HL-60 (cell line): ENCODE data around the gene ARHGAP21.

Experiments
- DNase-seq, 2 experiments: peaks; one replicate each; pipeline ENCODE4 v3.0.0-alpha.2; 2010 to 2020; ENCODE audit warnings: low read depth in 1 of 2, low spot score in 1 of 2
- H3K27ac ChIP-seq: fragments of 250-450 bp; sonication (Bioruptor Pico); replicated peaks from 2 replicates; pipeline ENCODE4 v1.5.1; 2020; ENCODE audit warnings: mild to moderate bottlenecking, moderate library complexity
- H3K27me3 ChIP-seq: fragments of 250-450 bp; sonication (Bioruptor Pico); 2 replicates; pipeline ENCODE4 v1.5.1; 2021; ENCODE audit warnings: mild to moderate bottlenecking, moderate library complexity; ENCODE audit not compliant: insufficient read depth, poor library complexity, severe bottlenecking
- H3K4me3 ChIP-seq: replicated peaks from 2 replicates; pipeline ENCODE4 v1.5.1; 2011; ENCODE audit warnings: mild to moderate bottlenecking, control low read depth, low read length; ENCODE audit not compliant: insufficient read depth
- GABPA ChIP-seq: IDR thresholded peaks from 2 replicates; pipeline ENCODE4 v1.6.1; 2012; ENCODE audit warnings: low read depth
- POLR2AphosphoS5 ChIP-seq: IDR thresholded peaks from 2 replicates; pipeline ENCODE4 v1.6.1; 2012; ENCODE audit warnings: low read depth
- SPI1 ChIP-seq: IDR thresholded peaks from 2 replicates; pipeline ENCODE4 v1.6.1; 2012; ENCODE audit warnings: low read depth, mild to moderate bottlenecking, borderline replicate concordance
- TF ChIP-seq, protein P1 (sequence below): IDR thresholded peaks from one replicate; pipeline ENCODE4 v1.5.1; 2011; ENCODE audit warnings: low read length, control low read depth, inconsistent platforms; ENCODE audit not compliant: insufficient read depth
- TF ChIP-seq, protein P2 (sequence below): IDR thresholded peaks from 2 replicates; pipeline ENCODE4 v1.6.1; 2012; ENCODE audit warnings: low read depth; ENCODE audit not compliant: insufficient replicate concordance

Gene ARHGAP21

DNA sequence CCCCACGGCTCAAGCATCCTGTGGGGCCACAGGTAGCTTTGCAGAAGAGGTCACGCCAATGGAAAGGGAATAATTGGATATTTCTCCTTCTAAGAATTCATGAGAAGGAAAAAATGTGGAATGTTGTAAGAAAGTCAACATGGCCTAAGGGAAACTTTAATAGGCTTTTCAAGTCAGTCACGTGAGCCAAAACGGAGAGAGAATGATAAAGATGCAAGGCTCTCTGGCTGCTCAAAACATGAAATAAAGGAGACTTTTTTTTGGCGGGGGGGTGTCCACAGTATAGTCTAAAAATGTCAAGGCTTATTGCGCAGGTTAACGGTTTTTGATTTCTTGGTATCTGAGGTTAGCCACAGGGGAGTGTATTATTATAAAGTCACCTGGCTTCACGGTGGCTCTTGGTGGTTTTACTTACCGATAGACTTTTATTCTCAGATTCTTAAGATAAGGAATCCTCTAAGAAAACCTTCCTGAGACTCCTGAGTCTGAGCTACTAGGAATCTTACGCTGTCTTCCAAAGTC, 148.1 kb downstream of the ARHGAP21 start:
- Histone ChIP-seq H3K27me3 (no peaks in the 10 kb centered on the region), H3K4me3 (no peak overlapping the region), H3K27ac (no peak overlapping the region)
- no peak for DNase-seq
- TF ChIP-seq, protein P1, sequence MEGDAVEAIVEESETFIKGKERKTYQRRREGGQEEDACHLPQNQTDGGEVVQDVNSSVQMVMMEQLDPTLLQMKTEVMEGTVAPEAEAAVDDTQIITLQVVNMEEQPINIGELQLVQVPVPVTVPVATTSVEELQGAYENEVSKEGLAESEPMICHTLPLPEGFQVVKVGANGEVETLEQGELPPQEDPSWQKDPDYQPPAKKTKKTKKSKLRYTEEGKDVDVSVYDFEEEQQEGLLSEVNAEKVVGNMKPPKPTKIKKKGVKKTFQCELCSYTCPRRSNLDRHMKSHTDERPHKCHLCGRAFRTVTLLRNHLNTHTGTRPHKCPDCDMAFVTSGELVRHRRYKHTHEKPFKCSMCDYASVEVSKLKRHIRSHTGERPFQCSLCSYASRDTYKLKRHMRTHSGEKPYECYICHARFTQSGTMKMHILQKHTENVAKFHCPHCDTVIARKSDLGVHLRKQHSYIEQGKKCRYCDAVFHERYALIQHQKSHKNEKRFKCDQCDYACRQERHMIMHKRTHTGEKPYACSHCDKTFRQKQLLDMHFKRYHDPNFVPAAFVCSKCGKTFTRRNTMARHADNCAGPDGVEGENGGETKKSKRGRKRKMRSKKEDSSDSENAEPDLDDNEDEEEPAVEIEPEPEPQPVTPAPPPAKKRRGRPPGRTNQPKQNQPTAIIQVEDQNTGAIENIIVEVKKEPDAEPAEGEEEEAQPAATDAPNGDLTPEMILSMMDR: no peak
- TF ChIP-seq SPI1 (no peak), POLR2AphosphoS5 (no peak), GABPA (no peak)
- TF ChIP-seq, protein P2, sequence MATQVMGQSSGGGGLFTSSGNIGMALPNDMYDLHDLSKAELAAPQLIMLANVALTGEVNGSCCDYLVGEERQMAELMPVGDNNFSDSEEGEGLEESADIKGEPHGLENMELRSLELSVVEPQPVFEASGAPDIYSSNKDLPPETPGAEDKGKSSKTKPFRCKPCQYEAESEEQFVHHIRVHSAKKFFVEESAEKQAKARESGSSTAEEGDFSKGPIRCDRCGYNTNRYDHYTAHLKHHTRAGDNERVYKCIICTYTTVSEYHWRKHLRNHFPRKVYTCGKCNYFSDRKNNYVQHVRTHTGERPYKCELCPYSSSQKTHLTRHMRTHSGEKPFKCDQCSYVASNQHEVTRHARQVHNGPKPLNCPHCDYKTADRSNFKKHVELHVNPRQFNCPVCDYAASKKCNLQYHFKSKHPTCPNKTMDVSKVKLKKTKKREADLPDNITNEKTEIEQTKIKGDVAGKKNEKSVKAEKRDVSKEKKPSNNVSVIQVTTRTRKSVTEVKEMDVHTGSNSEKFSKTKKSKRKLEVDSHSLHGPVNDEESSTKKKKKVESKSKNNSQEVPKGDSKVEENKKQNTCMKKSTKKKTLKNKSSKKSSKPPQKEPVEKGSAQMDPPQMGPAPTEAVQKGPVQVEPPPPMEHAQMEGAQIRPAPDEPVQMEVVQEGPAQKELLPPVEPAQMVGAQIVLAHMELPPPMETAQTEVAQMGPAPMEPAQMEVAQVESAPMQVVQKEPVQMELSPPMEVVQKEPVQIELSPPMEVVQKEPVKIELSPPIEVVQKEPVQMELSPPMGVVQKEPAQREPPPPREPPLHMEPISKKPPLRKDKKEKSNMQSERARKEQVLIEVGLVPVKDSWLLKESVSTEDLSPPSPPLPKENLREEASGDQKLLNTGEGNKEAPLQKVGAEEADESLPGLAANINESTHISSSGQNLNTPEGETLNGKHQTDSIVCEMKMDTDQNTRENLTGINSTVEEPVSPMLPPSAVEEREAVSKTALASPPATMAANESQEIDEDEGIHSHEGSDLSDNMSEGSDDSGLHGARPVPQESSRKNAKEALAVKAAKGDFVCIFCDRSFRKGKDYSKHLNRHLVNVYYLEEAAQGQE: no peak

- no peak for DNase-seq
- Histone ChIP-seq H3K4me3 (no peak overlapping the region), H3K27me3 (no peaks in the 10 kb centered on the region), H3K27ac (no peak overlapping the region)
- no peak for TF ChIP-seq POLR2AphosphoS5
- TF ChIP-seq, protein P2: no peak
- TF ChIP-seq, protein P1: no peak
- TF ChIP-seq GABPA: no peak
- no peak for TF ChIP-seq SPI1
Measured at GRCh38 chr10:24574578-24575155, 149.0 kb downstream of the ARHGAP21 start.

GRCh38 chr10:24574161-24574560, 149.5 kb downstream of the ARHGAP21 start:
- TF ChIP-seq GABPA: no peak
- no peak for TF ChIP-seq SPI1
- TF ChIP-seq, protein P1: no peak
- no peak for TF ChIP-seq POLR2AphosphoS5
- TF ChIP-seq, protein P2: no peak
- Histone ChIP-seq H3K27ac (no peak overlapping the region), H3K27me3 (no peaks in the 10 kb centered on the region), H3K4me3 (no peak overlapping the region)
- no peak for DNase-seq
